SH-SY5Y (cell line): ENCODE results near the gene PNMA5.

Source experiments
- GATA2 ChIP-seq: IDR thresholded peaks from 2 replicates; pipeline ENCODE4 v1.6.1; 2011; ENCODE audit warnings: mild to moderate bottlenecking, low read depth, low read length
- GATA3 ChIP-seq: IDR thresholded peaks from 2 replicates; pipeline ENCODE4 v1.6.1; 2011; ENCODE audit warnings: low read depth, mild to moderate bottlenecking, low read length, moderate library complexity

DNA sequence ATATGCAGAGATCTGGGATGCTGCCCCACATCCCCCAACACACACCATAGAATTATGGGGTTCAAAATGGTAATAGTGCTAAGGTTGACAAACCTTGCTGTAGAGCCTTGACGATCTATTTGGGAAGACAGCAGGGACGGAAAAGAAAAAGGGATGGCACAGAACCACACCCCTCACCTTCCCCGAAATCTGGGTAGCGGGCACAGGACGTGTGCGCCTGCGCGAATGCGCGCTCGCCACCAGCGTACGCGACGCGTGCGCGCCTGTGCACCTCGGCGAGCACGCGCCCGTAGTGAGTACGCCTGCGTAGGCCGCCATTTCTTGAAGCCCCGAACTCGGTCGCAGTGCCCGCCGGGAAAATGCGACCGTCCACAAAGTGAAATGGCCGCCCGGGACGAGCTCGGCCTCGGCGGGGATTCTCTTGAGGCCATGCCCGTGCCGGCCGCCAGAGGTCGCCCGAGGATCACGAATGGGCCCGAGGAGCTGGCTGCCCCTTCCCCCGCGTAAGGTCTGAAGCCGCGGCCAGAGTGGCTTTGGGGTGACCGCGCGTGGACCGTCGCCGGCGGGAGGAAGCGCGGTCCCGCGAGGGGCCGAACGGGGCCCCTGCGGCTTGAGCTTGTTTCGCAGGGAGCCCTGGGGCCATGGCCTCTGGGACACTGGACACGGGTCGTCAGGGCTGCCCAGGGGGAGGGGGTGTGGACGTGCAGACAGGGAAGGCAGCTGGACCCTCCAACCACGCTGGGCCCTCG is 52.4 kb downstream of the PNMA5 start:
- TF ChIP-seq GATA2 (no peak), GATA3 (no peak)
